Measurements from ENCODE around the gene MACROD1.
A peak's percentile ranks its signal among the peaks of the same experiment; 100 is the strongest.

MACROD1 gene

GRCh38 chr11:64036087-64037026 is 129.6 kb downstream of the MACROD1 start:
- peak overlapping the region; percentile 17 to 28 for H3K4me3 ChIP-seq (replicated peaks in 1 of 2; ENCODE audit: low read depth in 2 of 2, low read length in 2 of 2)
- peak; percentile 29 to 37 for DNase-seq (ENCODE audit: low read depth in 2 of 2)
- TF ChIP-seq CTCF (IDR thresholded peaks at IDR 0.05; ENCODE audit: low read depth, low read length): no peak

- H3K4me3 ChIP-seq (replicated peaks in 1 of 2; ENCODE audit: low read depth in 2 of 2, low read length in 2 of 2): peak within 1 kb of the TSS; percentile 17 to 28
- TF ChIP-seq CTCF (IDR thresholded peaks at IDR 0.05; ENCODE audit: low read depth, low read length): no peak
- no peak for DNase-seq (ENCODE audit: low read depth in 2 of 2)
Measured at GRCh38 chr11:64035576-64035975, 130.3 kb downstream of the MACROD1 start, which contains the start of gene FLRT1. FLRT1 (plus strand) TSS chr11:64035931; CDS start chr11:64116268, 80,337 bp downstream.

- TF ChIP-seq CTCF (IDR thresholded peaks at IDR 0.05; ENCODE audit: low read depth, low read length): no peak
- H3K4me3 ChIP-seq (replicated peaks in 1 of 2; ENCODE audit: low read depth in 2 of 2, low read length in 2 of 2): no peak overlapping the region
Measured at GRCh38 chr11:64035081-64035524, 130.8 kb downstream of the MACROD1 start.

GRCh38 chr11:64034411-64034811 is 131.5 kb downstream of the MACROD1 start:
- no peak for DNase-seq (ENCODE audit: low read depth in 2 of 2)
- no peak for TF ChIP-seq CTCF (IDR thresholded peaks at IDR 0.05; ENCODE audit: low read depth, low read length)
- H3K4me3 ChIP-seq (replicated peaks in 1 of 2; ENCODE audit: low read depth in 2 of 2, low read length in 2 of 2): no peak overlapping the region

More at GRCh38 chr11:64035081-64035524, 130.8 kb downstream of the MACROD1 start:
- no peak for DNase-seq (ENCODE audit: low read depth in 2 of 2)

- H3K4me3 ChIP-seq (replicated peaks in 1 of 2; ENCODE audit: low read depth in 2 of 2, low read length in 2 of 2): no peak overlapping the region
- peak in 1 of 2 donors; percentile 48 for DNase-seq (ENCODE audit: low read depth in 2 of 2)
- TF ChIP-seq CTCF (IDR thresholded peaks at IDR 0.05; ENCODE audit: low read depth, low read length): no peak
Measured at GRCh38 chr11:64032050-64032449, 133.9 kb downstream of the MACROD1 start.

GRCh38 chr11:64031001-64031400 is 134.9 kb downstream of the MACROD1 start:
- DNase-seq (ENCODE audit: low read depth in 2 of 2): no peak
- TF ChIP-seq CTCF (IDR thresholded peaks at IDR 0.05; ENCODE audit: low read depth, low read length): no peak
- no peak overlapping the region for H3K4me3 ChIP-seq (replicated peaks in 1 of 2; ENCODE audit: low read depth in 2 of 2, low read length in 2 of 2)
